Neural cell (in vitro differentiated cells): ENCODE results near the gene HOXC6. TPM values are rescaled to one million over a fixed set of nuclear protein-coding genes. Genes with fewer than 3 reads are reported as not detected.

Experiments
- H2AFZ ChIP-seq: fragments of 200-600, 300-800 bp; sonication (generic), shearing (Covaris generic); 2 replicates; pipeline ENCODE4 v1.6.0; 2014; ENCODE audit warnings: low read depth, mild to moderate bottlenecking, antibody characterized with exemption, low read length, moderate library complexity
- H3F3A ChIP-seq: fragments of 200-600 bp; shearing (Covaris generic); 2 replicates; pipeline ENCODE4 v1.6.1; 2016; ENCODE audit warnings: mild to moderate bottlenecking, moderate library complexity, mixed read lengths, antibody characterized with exemption, low read length; ENCODE audit not compliant: insufficient read depth, poor library complexity, severe bottlenecking
- H3K27ac ChIP-seq: fragments of 200-600, 300-800 bp; sonication (generic), shearing (Covaris generic); 2 replicates; pipeline ENCODE4 v1.5.1; 2014; ENCODE audit warnings: mild to moderate bottlenecking, low read length, moderate library complexity
- H3K27me3 ChIP-seq: fragments of 300-800, 200-600 bp; sonication (generic), shearing (Covaris generic); 2 replicates; pipeline ENCODE4 v1.6.0; 2014; ENCODE audit warnings: mild to moderate bottlenecking, low read depth, low read length, moderate library complexity; ENCODE audit not compliant: insufficient read depth
- H3K36me3 ChIP-seq: fragments of 300-800, 200-600 bp; sonication (generic), shearing (Covaris generic); 2 replicates; pipeline ENCODE4 v1.5.1; 2014; ENCODE audit warnings: mild to moderate bottlenecking, antibody characterized with exemption, low read length, moderate library complexity; ENCODE audit not compliant: insufficient read depth
- H3K4me2 ChIP-seq: fragments of 300-800, 200-600 bp; sonication (generic), shearing (Covaris generic); 2 replicates; pipeline ENCODE4 v1.6.0; 2014; ENCODE audit warnings: mild to moderate bottlenecking, low read length
- H3K4me3 ChIP-seq: fragments of 300-800, 200-600 bp; sonication (generic), shearing (Covaris generic); 2 replicates; pipeline ENCODE4 v1.5.1; 2014; ENCODE audit warnings: mild to moderate bottlenecking, low read length, moderate library complexity
- H3K79me2 ChIP-seq: fragments of 200-600 bp; shearing (Covaris generic); replicated peaks from 2 replicates; pipeline ENCODE4 v1.6.0; 2014; ENCODE audit warnings: mild to moderate bottlenecking, low read length, moderate library complexity; ENCODE audit not compliant: insufficient read depth
- H3K9ac ChIP-seq: fragments of 300-800, 200-600 bp; sonication (generic), shearing (Covaris generic); 2 replicates; pipeline ENCODE4 v1.6.1; 2016; ENCODE audit warnings: mild to moderate bottlenecking, low read length, mixed read lengths
- H3K9me2 ChIP-seq: fragments of 200-600 bp; shearing (Covaris generic); 2 replicates; pipeline ENCODE4 v1.6.1; 2016; ENCODE audit warnings: mild to moderate bottlenecking, low read length, mixed read lengths; ENCODE audit not compliant: insufficient read depth
- H3K9me3 ChIP-seq: fragments of 200-600, 300-800 bp; sonication (generic), shearing (Covaris generic); 2 replicates; pipeline ENCODE4 v1.6.1; 2016; ENCODE audit warnings: mild to moderate bottlenecking, mixed run types, low read length, moderate library complexity, mixed read lengths
- H4K20me1 ChIP-seq: fragments of 200-600 bp; shearing (Covaris generic); 2 replicates; pipeline ENCODE4 v1.6.1; 2016; ENCODE audit warnings: mild to moderate bottlenecking, mixed run types; ENCODE audit not compliant: insufficient read depth
- CTCF ChIP-seq: fragments of 450-650 bp; IDR thresholded peaks from 2 replicates; pipeline ENCODE4 v1.5.1; 2014; ENCODE audit warnings: antibody characterized with exemption, mild to moderate bottlenecking, moderate library complexity; ENCODE audit not compliant: poor library complexity, severe bottlenecking
- EP300 ChIP-seq: fragments of 450-650 bp; conservative IDR thresholded peaks from 2 replicates; pipeline ENCODE4 v1.6.1; 2014; ENCODE audit warnings: antibody characterized with exemption, mild to moderate bottlenecking, moderate library complexity; ENCODE audit not compliant: poor library complexity, severe bottlenecking
- EZH2 ChIP-seq: fragments of 200-600, 300-800 bp; shearing (Covaris generic), sonication (generic); IDR thresholded peaks from 2 replicates; pipeline ENCODE4 v1.6.1; 2014; ENCODE audit warnings: antibody characterized with exemption, low read length, borderline replicate concordance, mild to moderate bottlenecking; ENCODE audit not compliant: insufficient read depth, poor library complexity, severe bottlenecking
- MXI1 ChIP-seq: fragments of 450-650 bp; conservative IDR thresholded peaks from 2 replicates; pipeline ENCODE4 v1.6.1; 2014; ENCODE audit warnings: antibody characterized with exemption, mild to moderate bottlenecking; ENCODE audit not compliant: poor library complexity, severe bottlenecking
- POLR2AphosphoS5 ChIP-seq: IDR thresholded peaks from 2 replicates; pipeline ENCODE4 v1.6.1; 2012
- RAD21 ChIP-seq: fragments of 450-650 bp; conservative IDR thresholded peaks from 2 replicates; pipeline ENCODE4 v1.6.1; 2014; ENCODE audit warnings: antibody characterized with exemption, mild to moderate bottlenecking, moderate library complexity
- REST ChIP-seq: IDR thresholded peaks from 2 replicates; pipeline ENCODE4 v1.6.1; 2012; ENCODE audit warnings: borderline replicate concordance
- SMC3 ChIP-seq: fragments of 450-650 bp; conservative IDR thresholded peaks from 2 replicates; pipeline ENCODE4 v1.6.1; 2014; ENCODE audit warnings: antibody characterized with exemption, mild to moderate bottlenecking, moderate library complexity; ENCODE audit not compliant: poor library complexity
- TAF1 ChIP-seq: IDR thresholded peaks from 2 replicates; pipeline ENCODE4 v1.6.1; 2012; ENCODE audit warnings: low read depth
- polyA plus RNA-seq: library from polyadenylated mRNA; depleted of rRNA; stranded (reverse); fragments of >200 nt; gene quantifications from 2 replicates; pipeline ENCODE4 v1.2.3, GENCODE V29; 2014

The HOXC6 gene
- polyA plus RNA-seq, 1 donor from 2014 or later = not detected

- H3K4me3 ChIP-seq = no peak overlapping the region
- no peak overlapping the region for H3K9ac ChIP-seq
- peaks cover 100% of the 10 kb centered on the region for H3K27me3 ChIP-seq
- no peaks in the 10 kb centered on the region for H3K79me2 ChIP-seq
- H3F3A ChIP-seq = no peaks in the 10 kb centered on the region
- no peaks in the 10 kb centered on the region for H4K20me1 ChIP-seq
- H3K4me2 ChIP-seq = no peak overlapping the region
- no peaks in the 10 kb centered on the region for H3K9me2 ChIP-seq
- H2AFZ ChIP-seq = no peak overlapping the region
- no peak for TF ChIP-seq REST
- TF ChIP-seq CTCF = no peak
- no peak for TF ChIP-seq MXI1
- TF ChIP-seq EZH2 = no peak
- TF ChIP-seq EP300 = no peak
- no peak for TF ChIP-seq SMC3
- H3K9me3 ChIP-seq = no peaks in the 10 kb centered on the region
- H3K27ac ChIP-seq = no peak overlapping the region
- H3K36me3 ChIP-seq = no peaks in the 10 kb centered on the region
Observed at GRCh38 chr12:53990311-53991076, 37.7 kb upstream of the HOXC6 start.

- no peak for TF ChIP-seq EZH2
- no peak for TF ChIP-seq CTCF
- no peak for TF ChIP-seq RAD21
- no peak for TF ChIP-seq MXI1
- no peak for TF ChIP-seq SMC3
- TF ChIP-seq EP300 = no peak
- TF ChIP-seq REST = no peak
- no peak for TF ChIP-seq POLR2AphosphoS5
- no peak for TF ChIP-seq TAF1
- no peaks in the 10 kb centered on the region for H3K9me2 ChIP-seq
- H3K36me3 ChIP-seq = no peaks in the 10 kb centered on the region
- H3K9ac ChIP-seq = no peak overlapping the region
- H3K79me2 ChIP-seq = no peaks in the 10 kb centered on the region
- H3K27me3 ChIP-seq = peaks cover 100% of the 10 kb centered on the region
- no peak overlapping the region for H2AFZ ChIP-seq
- H3K4me2 ChIP-seq = no peak overlapping the region
- no peak overlapping the region for H3K27ac ChIP-seq
- H3K4me3 ChIP-seq = no peak overlapping the region
- H3F3A ChIP-seq = no peaks in the 10 kb centered on the region
- no peaks in the 10 kb centered on the region for H4K20me1 ChIP-seq
- H3K9me3 ChIP-seq = no peaks in the 10 kb centered on the region
Observed at GRCh38 chr12:53991077-53991460, 37.2 kb upstream of the HOXC6 start.
